GM21526 (cell line): ENCODE measurements around the gene XG.
A peak's percentile ranks its signal among the peaks of the same experiment; 100 is the strongest.
"Not testable (repeated sequence)": the region's sequence is repeated elsewhere in the genome, so short reads cannot be mapped to it uniquely, and the experiment has no call there.

Experiments
- ATAC-seq: cut with Tn5 transposase; IDR thresholded peaks from one replicate; pipeline ENCODE4 v1.9.1; 2021; ENCODE audit warnings: moderate library complexity; ENCODE audit not compliant: unreplicated experiment, low FRiP score

Gene XG

GRCh38 chrX:2751874-2752300 lies at the start of gene XG:
Gene XG, plus strand, starts transcription at chrX:2752040. Its CDS starts 235 bp downstream, at chrX:2752275.
- not testable (repeated sequence) for ATAC-seq

GRCh38 chrX:2703991-2704369 lies 47.9 kb upstream of the XG start:
- no peak for ATAC-seq

- no peak for ATAC-seq
These were observed 46.6 kb upstream of the XG start for GRCh38 chrX:2705046-2705832.

GRCh38 chrX:2707334-2707760 lies 44.5 kb upstream of the XG start:
- peak; percentile 92 for ATAC-seq

- ATAC-seq = no peak
These were observed 43.8 kb upstream of the XG start for GRCh38 chrX:2708021-2708420.

GRCh38 chrX:2708592-2709188 lies 43.1 kb upstream of the XG start:
- ATAC-seq = no peak

GRCh38 chrX:2709556-2709955 lies 42.3 kb upstream of the XG start:
- no peak for ATAC-seq

- ATAC-seq = no peak
These were observed 41.6 kb upstream of the XG start for GRCh38 chrX:2710041-2710840.

- ATAC-seq = no peak
These were observed 40.4 kb upstream of the XG start for GRCh38 chrX:2711441-2711840.

GRCh38 chrX:2712428-2712827 lies 39.4 kb upstream of the XG start:
- no peak for ATAC-seq

GRCh38 chrX:2712890-2713840 lies 38.7 kb upstream of the XG start:
- ATAC-seq = no peak

- no peak for ATAC-seq
These were observed 37.3 kb upstream of the XG start for GRCh38 chrX:2714551-2714950.

GRCh38 chrX:2715066-2715600 lies 36.7 kb upstream of the XG start:
- ATAC-seq = no peak

GRCh38 chrX:2717312-2717711 lies 34.5 kb upstream of the XG start:
- no peak for ATAC-seq

- no peak for ATAC-seq
These were observed 33.0 kb upstream of the XG start for GRCh38 chrX:2718821-2719220.

GRCh38 chrX:2719774-2720447 lies 31.9 kb upstream of the XG start:
- ATAC-seq = no peak

- no peak for ATAC-seq
These were observed 28.5 kb upstream of the XG start for GRCh38 chrX:2723286-2723879.

GRCh38 chrX:2727264-2727663 lies 24.6 kb upstream of the XG start:
- not testable (repeated sequence) for ATAC-seq

- no peak for ATAC-seq
These were observed 19.8 kb upstream of the XG start for GRCh38 chrX:2732076-2732475.
